ENCODE data around the gene C12orf57. TPM values are rescaled to one million over a fixed set of nuclear protein-coding genes. Genes with fewer than 3 reads are reported as not detected.

C12orf57 gene
- total and polyA plus RNA-seq, 2 of the 8 experiments (the other 6 are each of a cell fraction or from before 2014, with no cell fraction given): 174 to 993 TPM

DNA sequence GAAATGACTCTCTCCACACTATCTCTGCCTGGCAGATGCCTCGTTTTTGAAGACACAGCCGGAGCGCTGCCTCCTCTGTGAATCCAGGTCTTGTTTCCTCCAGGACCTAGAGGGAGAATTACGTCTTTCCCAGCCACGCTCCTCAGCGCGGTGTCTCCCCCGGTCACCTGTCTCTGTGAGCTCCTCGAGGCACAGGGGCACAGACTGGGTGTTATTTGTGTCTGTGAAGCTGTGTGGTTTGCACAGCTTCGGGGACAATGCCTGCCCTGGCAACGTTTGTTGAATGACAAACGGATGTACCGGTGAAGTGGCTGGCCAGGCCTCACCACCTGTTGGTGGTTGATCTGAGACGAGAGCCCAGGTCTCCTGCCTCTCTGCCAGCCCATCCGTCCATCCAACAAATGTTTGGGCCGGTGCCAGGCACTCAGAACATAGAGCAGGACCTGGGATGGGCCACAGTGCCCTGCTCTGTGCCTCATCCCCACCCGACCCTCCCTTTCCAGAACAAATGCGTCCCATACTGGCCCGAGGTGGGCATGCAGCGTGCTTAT is 13.4 kb downstream of the C12orf57 start:
- TF ChIP-seq NRF1 (IDR thresholded peaks at IDR 0.05; ENCODE audit: low read depth, low read length) (no peak), TEAD4 (IDR thresholded peaks at IDR 0.05; ENCODE audit: low read depth, low read length) (no peak), RAD21 (IDR thresholded peaks at IDR 0.05 in 1 of 2, conservative IDR thresholded peaks at IDR 0.05 in 1 of 2; ENCODE audit: low read depth in 2 of 2, low read length in 2 of 2) (no peak)
- 96% methylated on average over 20 of the region's 20 CpGs; no CpG with 5 or more reads in 1 of the 2 experiments for WGBS, 2 experiments (ENCODE audit: extremely low coverage in 1 of 2, insufficient coverage in 1 of 2, insufficient read length in 1 of 2, insufficient replicate concordance in 2 of 2, low coverage in 1 of 2, low lambda C conversion rate in 2 of 2, missing lambda C conversion rate in 1 of 2)
- H3K27me3 ChIP-seq (replicated peaks in 1 of 4; ENCODE audit: control insufficient read depth in 3 of 4, extremely low read depth in 1 of 4, insufficient read depth in 3 of 4, low read length in 3 of 4): no peaks in the 10 kb centered on the region
- no peak overlapping the region; the same call in 1 of the 2 replicates for H2BK5ac ChIP-seq (ENCODE audit: low read depth, low read length)
- H2BK20ac ChIP-seq (ENCODE audit: low read length): no peak overlapping the region
- H2BK12ac ChIP-seq (ENCODE audit: low read depth, low read length): no peak overlapping the region
- no peak overlapping the region for H4K8ac ChIP-seq (ENCODE audit: extremely low read depth, insufficient read depth, low read length)
- H2BK15ac ChIP-seq (ENCODE audit: low read length): no peak overlapping the region
- H3K79me1 ChIP-seq (ENCODE audit: low read depth, low read length): no peaks in the 10 kb centered on the region
- ChIA-PET CTCF (ENCODE audit: partially characterized antibody) (interaction anchor here (0.7 to 12.2 kb wide), 5 partner anchors 11 to 88 kb away, joined by 3 to 277 read pairs (median 4); partner anchors contain the start of genes C12orf57 and RNU7-1), POLR2A (ENCODE audit: partially characterized antibody) (interaction anchor here (30.5 to 44.0 kb wide), 2 partner anchors 12 kb away, joined by 1596 read pairs; partner anchors contain the start of genes ATN1, C12orf57, EMG1 and PHB2)
- H3K9ac ChIP-seq (replicated peaks in 1 of 4; ENCODE audit: extremely low read depth in 1 of 4, low read depth in 3 of 4, low read length in 3 of 4): no peak overlapping the region
- no peak overlapping the region for H4K91ac ChIP-seq (replicated peaks; ENCODE audit: insufficient read length, low read length)
- no peak overlapping the region for H3K4me2 ChIP-seq (ENCODE audit: insufficient read depth in 1 of 2, low read depth in 2 of 2, low read length in 2 of 2)
- no peak overlapping the region for H3K27ac ChIP-seq (ENCODE audit: low read depth, low read length)
- no peaks in the 10 kb centered on the region for H3K36me3 ChIP-seq (ENCODE audit: control insufficient read depth in 2 of 4, insufficient read depth in 4 of 4, low read length in 3 of 4)
- no peak overlapping the region for H2AFZ ChIP-seq (ENCODE audit: low read length)
- no peak overlapping the region for H3K14ac ChIP-seq (ENCODE audit: insufficient read length)
- H3K4me1 ChIP-seq (replicated peaks in 1 of 4; ENCODE audit: control insufficient read depth in 3 of 4, insufficient read depth in 4 of 4, low read length in 3 of 4): peaks cover 3 to 25% (median 18%) of the 10 kb centered on the region in 4 experiments
- H3K23ac ChIP-seq (ENCODE audit: insufficient read length): no peak overlapping the region
- H3K23me2 ChIP-seq (ENCODE audit: low read depth, low read length): peaks cover 1% of the 10 kb centered on the region; the same call in 1 of the 2 replicates
- no peak overlapping the region for H3K56ac ChIP-seq (replicated peaks; ENCODE audit: insufficient read length, low read depth, low read length)
- 0 out of 2 replicates have a peak overlapping the region, but pooled peaks have one; percentile 24 for H2AK5ac ChIP-seq (ENCODE audit: low read depth, low read length)
- FAIRE-seq (no peak), DNase-seq (ENCODE audit: low read depth in 1 of 2, low spot score in 2 of 2) (no peak)
- H3K9me3 ChIP-seq (ENCODE audit: insufficient read depth in 2 of 2, low read depth in 1 of 2, low read length in 1 of 2): no peaks in the 10 kb centered on the region
- no peaks in the 10 kb centered on the region for H3K79me2 ChIP-seq (ENCODE audit: control insufficient read depth in 1 of 2, insufficient read depth in 2 of 2, low read length in 2 of 2)
- no peak overlapping the region for H3K4me3 ChIP-seq (ENCODE audit: extremely low read depth in 1 of 4, insufficient read depth in 2 of 4, low read depth in 3 of 4, low read length in 4 of 4)
- no peaks in the 10 kb centered on the region for H4K20me1 ChIP-seq (replicated peaks in 1 of 2; ENCODE audit: control insufficient read depth in 1 of 2, insufficient read depth in 2 of 2, low read length in 2 of 2)
- H3K4ac ChIP-seq (replicated peaks; ENCODE audit: insufficient read length, low read depth, low read length): no peak overlapping the region
- H4K5ac ChIP-seq (ENCODE audit: insufficient read length, low read depth, low read length): no peak overlapping the region
- no peak overlapping the region for H2BK120ac ChIP-seq (replicated peaks; ENCODE audit: low read depth, low read length)
- no peak overlapping the region for H3K18ac ChIP-seq (ENCODE audit: extremely low read depth, low read length)

All from H1 (cell line).